Upper lobe of right lung (tissue), 1 donor: ENCODE results near the gene ARHGAP23. TPM values are rescaled to one million over a fixed set of nuclear protein-coding genes. Genes with fewer than 3 reads are reported as not detected.

Experiments used
- ATAC-seq: fragments of 200-7000 bp; cut with Tn5 transposase; one replicate; pipeline ENCODE4 v1.9.1; 2020; ENCODE audit warnings: mild to moderate bottlenecking, moderate library complexity
- DNase-seq: peaks from one replicate; pipeline ENCODE4 v3.0.0-alpha.2; 2020
- H3K27ac ChIP-seq: fragments of 200-600 bp; one replicate; pipeline ENCODE4 v1.8.0; 2022
- H3K27me3 ChIP-seq: fragments of 200-600 bp; one replicate; pipeline ENCODE4 v1.8.0; 2022; ENCODE audit warnings: mild to moderate bottlenecking
- H3K36me3 ChIP-seq: fragments of 200-600 bp; one replicate; pipeline ENCODE4 v1.8.0; 2022
- H3K4me1 ChIP-seq: fragments of 200-600 bp; one replicate; pipeline ENCODE4 v1.8.0; 2022
- H3K4me3 ChIP-seq: fragments of 200-600 bp; one replicate; pipeline ENCODE4 v1.8.0; 2022; ENCODE audit warnings: mild to moderate bottlenecking
- H3K9me3 ChIP-seq: fragments of 200-600 bp; one replicate; pipeline ENCODE4 v1.8.0; 2022
- CTCF ChIP-seq: fragments of 200-600 bp; IDR thresholded peaks from one replicate; pipeline ENCODE4 v1.8.0; 2022; ENCODE audit warnings: antibody characterized with exemption
- intact Hi-C: fragments of 100-400 bp; cut with DNase I; formaldehyde crosslinking; loops from one replicate; pipeline ENCODE4 v1.11.0; 2022
- total RNA-seq: library from RNA; stranded (reverse); fragmentation: NEBNext Ultra II Directional; extraction: Animal tissue kit (Norgen Biotek cat#: 25700); gene quantifications from one replicate; pipeline ENCODE4 v1.2.1, GENCODE V29; 2021
- donor health status: DM: no; HTN: yes; CAD: no; lungs with severe emphysema.

ARHGAP23 gene
- total RNA-seq, 1 donor from 2014 or later, result 85.1 TPM

- H3K27ac ChIP-seq, result no peak overlapping the region
- intact Hi-C loops, result no loop called here
- no peak overlapping the region for H3K4me3 ChIP-seq
- DNase-seq, result no peak
- no peaks in the 10 kb centered on the region for H3K9me3 ChIP-seq
- H3K4me1 ChIP-seq, result no peaks in the 10 kb centered on the region
- H3K27me3 ChIP-seq, result peaks cover 18% of the 10 kb centered on the region
- no peaks in the 10 kb centered on the region for H3K36me3 ChIP-seq
- no peak for ATAC-seq
- no peak for TF ChIP-seq CTCF
These were observed 110.6 kb downstream of the ARHGAP23 start for GRCh38 chr17:38538906-38539305.

GRCh38 chr17:38539386-38539785 is 111.1 kb downstream of the ARHGAP23 start:
- no peaks in the 10 kb centered on the region for H3K9me3 ChIP-seq
- no peaks in the 10 kb centered on the region for H3K4me1 ChIP-seq
- intact Hi-C loops, result no loop called here
- TF ChIP-seq CTCF, result no peak
- H3K36me3 ChIP-seq, result no peaks in the 10 kb centered on the region
- H3K27me3 ChIP-seq, result peaks cover 23% of the 10 kb centered on the region
- DNase-seq, result no peak
- no peak overlapping the region for H3K27ac ChIP-seq
- no peak for ATAC-seq
- no peak overlapping the region for H3K4me3 ChIP-seq

- peaks cover 25% of the 10 kb centered on the region for H3K27me3 ChIP-seq
- no peak overlapping the region for H3K27ac ChIP-seq
- DNase-seq (no peak), ATAC-seq (no peak)
- H3K9me3 ChIP-seq, result no peaks in the 10 kb centered on the region
- no peak for TF ChIP-seq CTCF
- H3K4me1 ChIP-seq, result no peaks in the 10 kb centered on the region
- intact Hi-C loops, result no loop called here
- H3K36me3 ChIP-seq, result no peaks in the 10 kb centered on the region
- no peak overlapping the region for H3K4me3 ChIP-seq
These were observed 112.3 kb downstream of the ARHGAP23 start for GRCh38 chr17:38540514-38541045.

GRCh38 chr17:38541281-38541680 is 113.0 kb downstream of the ARHGAP23 start:
- Histone ChIP-seq H3K9me3 (no peaks in the 10 kb centered on the region), H3K27me3 (peaks cover 18% of the 10 kb centered on the region), H3K4me1 (no peaks in the 10 kb centered on the region), H3K4me3 (no peak overlapping the region), H3K27ac (no peak overlapping the region), H3K36me3 (no peaks in the 10 kb centered on the region)
- no peak for TF ChIP-seq CTCF
- no peak for ATAC-seq
- no peak for DNase-seq
- intact Hi-C loops, result no loop called here

- H3K27me3 ChIP-seq, result peaks cover 10% of the 10 kb centered on the region
- H3K4me1 ChIP-seq, result no peaks in the 10 kb centered on the region
- ATAC-seq (no peak), DNase-seq (no peak)
- no peak overlapping the region for H3K4me3 ChIP-seq
- no peak overlapping the region for H3K27ac ChIP-seq
- no peak for TF ChIP-seq CTCF
- intact Hi-C loops, result no loop called here
- no peaks in the 10 kb centered on the region for H3K9me3 ChIP-seq
- no peaks in the 10 kb centered on the region for H3K36me3 ChIP-seq
These were observed 114.0 kb downstream of the ARHGAP23 start for GRCh38 chr17:38542286-38542685.
